ENCODE measurements around the gene ZNF644.

DNA sequence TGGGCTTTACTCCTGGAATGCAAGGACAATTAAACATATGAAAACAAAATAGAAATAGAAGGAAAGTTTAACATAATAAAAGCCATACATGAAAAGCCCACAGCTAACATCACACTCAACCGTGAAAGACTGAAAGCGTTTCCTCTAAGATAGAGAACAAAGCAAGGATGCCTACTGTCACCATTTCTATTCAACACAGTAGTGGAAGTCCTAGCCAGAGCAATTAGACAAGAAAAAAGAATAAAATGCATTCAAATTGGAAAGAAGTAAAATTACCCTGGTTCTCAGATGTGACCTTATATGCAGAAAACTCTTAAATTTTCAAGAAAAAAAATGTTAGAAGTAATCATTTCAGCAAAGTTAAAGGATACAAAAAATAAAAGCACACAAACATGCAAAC lies 34.0 kb downstream of the ZNF644 start:
- TF ChIP-seq, protein P1, sequence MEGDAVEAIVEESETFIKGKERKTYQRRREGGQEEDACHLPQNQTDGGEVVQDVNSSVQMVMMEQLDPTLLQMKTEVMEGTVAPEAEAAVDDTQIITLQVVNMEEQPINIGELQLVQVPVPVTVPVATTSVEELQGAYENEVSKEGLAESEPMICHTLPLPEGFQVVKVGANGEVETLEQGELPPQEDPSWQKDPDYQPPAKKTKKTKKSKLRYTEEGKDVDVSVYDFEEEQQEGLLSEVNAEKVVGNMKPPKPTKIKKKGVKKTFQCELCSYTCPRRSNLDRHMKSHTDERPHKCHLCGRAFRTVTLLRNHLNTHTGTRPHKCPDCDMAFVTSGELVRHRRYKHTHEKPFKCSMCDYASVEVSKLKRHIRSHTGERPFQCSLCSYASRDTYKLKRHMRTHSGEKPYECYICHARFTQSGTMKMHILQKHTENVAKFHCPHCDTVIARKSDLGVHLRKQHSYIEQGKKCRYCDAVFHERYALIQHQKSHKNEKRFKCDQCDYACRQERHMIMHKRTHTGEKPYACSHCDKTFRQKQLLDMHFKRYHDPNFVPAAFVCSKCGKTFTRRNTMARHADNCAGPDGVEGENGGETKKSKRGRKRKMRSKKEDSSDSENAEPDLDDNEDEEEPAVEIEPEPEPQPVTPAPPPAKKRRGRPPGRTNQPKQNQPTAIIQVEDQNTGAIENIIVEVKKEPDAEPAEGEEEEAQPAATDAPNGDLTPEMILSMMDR (IDR thresholded peaks at IDR 0.05; ENCODE audit: insufficient read depth, low read depth, low read length) = no peak
- TF ChIP-seq EZH2 (IDR thresholded peaks at IDR 0.05; ENCODE audit: insufficient read depth, low read length) = no peak
